Liver (tissue), 9 donors: ENCODE results near the gene ACKR3. TPM values are rescaled to one million over a fixed set of nuclear protein-coding genes. Genes with fewer than 3 reads are reported as not detected.

Experiments used
- DNase-seq: peaks from one replicate; pipeline ENCODE4 v3.0.0-alpha.2; 2017; ENCODE audit warnings: low spot score
- H3K27ac ChIP-seq, 2 donors: one replicate each; pipeline ENCODE4 v1.7.0; 2013; ENCODE audit warnings: inconsistent platforms in 2 of 2, low read length in 2 of 2, control low read depth in 1 of 2, low read depth in 1 of 2, mild to moderate bottlenecking in 1 of 2
- H3K27me3 ChIP-seq, 4 donors: one replicate each; pipeline versions ENCODE4 v1.6.1 to v1.7.0; 2013; ENCODE audit warnings: low read length in 3 of 4, inconsistent platforms in 1 of 4, mild to moderate bottlenecking in 1 of 4, moderate library complexity in 1 of 4; ENCODE audit not compliant: control insufficient read depth in 4 of 4, insufficient read depth in 4 of 4
- H3K36me3 ChIP-seq, 4 donors: one replicate each; pipeline versions ENCODE4 v1.6.1 to v1.7.0; 2013; ENCODE audit warnings: low read length in 3 of 4, mild to moderate bottlenecking in 3 of 4, low read depth in 1 of 4, moderate library complexity in 1 of 4; ENCODE audit not compliant: control insufficient read depth in 4 of 4, insufficient read depth in 3 of 4
- H3K4me1 ChIP-seq, 4 donors: one replicate each; pipeline versions ENCODE4 v1.6.1 to v1.7.0; 2013; ENCODE audit warnings: low read length in 3 of 4, mild to moderate bottlenecking in 3 of 4, moderate library complexity in 1 of 4; ENCODE audit not compliant: control insufficient read depth in 4 of 4, insufficient read depth in 4 of 4
- H3K4me3 ChIP-seq, 3 donors: one replicate each; pipeline versions ENCODE4 v1.6.1 to v1.7.0; 2013; ENCODE audit warnings: low read length in 3 of 3, control low read depth in 1 of 3, low read depth in 1 of 3, mild to moderate bottlenecking in 1 of 3
- H3K9ac ChIP-seq, 2 donors: one replicate each; pipeline ENCODE4 v1.7.0; 2013; ENCODE audit warnings: low read length in 2 of 2, mild to moderate bottlenecking in 2 of 2, moderate library complexity in 2 of 2, control low read depth in 1 of 2, low read depth in 1 of 2
- H3K9me3 ChIP-seq, 4 donors: one replicate each; pipeline versions ENCODE4 v1.6.1 to v1.7.0; 2013; ENCODE audit warnings: low read length in 3 of 4; ENCODE audit not compliant: control insufficient read depth in 4 of 4
- EGR1 ChIP-seq, 2 donors: IDR thresholded peaks; 2 replicates each; pipeline ENCODE4 v1.6.1; 2016 to 2018; ENCODE audit warnings: antibody characterized with exemption in 2 of 2, low read depth in 2 of 2
- FOXA1 ChIP-seq: IDR thresholded peaks from 2 replicates; pipeline ENCODE4 v1.6.1; 2016; ENCODE audit warnings: antibody characterized with exemption
- FOXA2 ChIP-seq: IDR thresholded peaks from 2 replicates; pipeline ENCODE4 v1.6.1; 2016; ENCODE audit warnings: antibody characterized with exemption
- GABPA ChIP-seq, 2 donors: IDR thresholded peaks in 1 of 2; conservative IDR thresholded peaks in 1 of 2; 2 replicates each; pipeline ENCODE4 v1.6.1; 2016; ENCODE audit warnings: antibody characterized with exemption in 2 of 2, mild to moderate bottlenecking in 1 of 2, moderate library complexity in 1 of 2
- HNF4A ChIP-seq, 2 donors: conservative IDR thresholded peaks; 2 replicates each; pipeline ENCODE4 v1.6.1; 2016; ENCODE audit warnings: antibody characterized with exemption in 2 of 2, mild to moderate bottlenecking in 2 of 2
- HNF4G ChIP-seq: IDR thresholded peaks from 2 replicates; pipeline ENCODE4 v1.6.1; 2016; ENCODE audit warnings: antibody characterized with exemption
- JUND ChIP-seq, 2 donors: IDR thresholded peaks; 2 replicates each; pipeline ENCODE4 v1.6.1; 2016; ENCODE audit warnings: antibody characterized with exemption in 2 of 2
- NR2F2 ChIP-seq: IDR thresholded peaks from 2 replicates; pipeline ENCODE4 v1.6.1; 2016; ENCODE audit warnings: antibody characterized with exemption
- RAD21 ChIP-seq, 2 donors: IDR thresholded peaks; 2 replicates each; pipeline ENCODE4 v1.6.1; 2016; ENCODE audit warnings: antibody characterized with exemption in 2 of 2, mild to moderate bottlenecking in 2 of 2
- RXRA ChIP-seq, 2 donors: IDR thresholded peaks; 2 replicates each; pipeline ENCODE4 v1.6.1; 2017 to 2018; ENCODE audit warnings: antibody characterized with exemption in 2 of 2, mild to moderate bottlenecking in 1 of 2
- SP1 ChIP-seq: IDR thresholded peaks from 2 replicates; pipeline ENCODE4 v1.6.1; 2018; ENCODE audit warnings: antibody characterized with exemption, mild to moderate bottlenecking
- TAF1 ChIP-seq: conservative IDR thresholded peaks from 2 replicates; pipeline ENCODE4 v1.6.1; 2016; ENCODE audit warnings: antibody characterized with exemption, mild to moderate bottlenecking
- YY1 ChIP-seq: IDR thresholded peaks from 2 replicates; pipeline ENCODE4 v1.6.1; 2016; ENCODE audit warnings: antibody characterized with exemption, mild to moderate bottlenecking
- WGBS: extraction: QIAGEN DNeasy Blood & Tissue Kit; methylation state at CpG from one replicate; pipeline ENCODE4 v1.1.7; 2013; 5-methylcytosine and 5-hydroxymethylcytosine counted together
- polyA plus RNA-seq, 2 donors: library from polyadenylated mRNA; stranded (reverse) in 1 of 2; unstranded in 1 of 2; fragments of 200-250 nt in 1 of 2; fragments of >200 nt in 1 of 2; fragmentation: Nextera tagmentation in 1 of 2; extraction: Ambion mirVana in 1 of 2; gene quantifications; one replicate each; pipeline versions ENCODE4 v1.2.1 to v1.2.3, GENCODE V29; 2013 to 2015
- total RNA-seq, 2 donors: library from RNA; depleted of rRNA; stranded (reverse); fragments of >200 nt; gene quantifications; one replicate each; pipeline ENCODE4 v1.2.3, GENCODE V29; 2014
- TF ChIP-seq, protein P1 (sequence below): fragments of 150-350 bp; IDR thresholded peaks from 2 replicates; pipeline ENCODE4 v1.5.1; 2017; ENCODE audit warnings: improper control_type of control experiment, low read depth, low read length; ENCODE audit not compliant: missing input control
- TF ChIP-seq, protein P2 (sequence below): IDR thresholded peaks from 2 replicates; pipeline ENCODE4 v1.6.1; 2016; ENCODE audit warnings: antibody characterized with exemption
- TF ChIP-seq, protein P3 (sequence below): IDR thresholded peaks from 2 replicates; pipeline ENCODE4 v1.6.1; 2016; ENCODE audit warnings: antibody characterized with exemption
- TF ChIP-seq, protein P4 (sequence below): IDR thresholded peaks from 2 replicates; pipeline ENCODE4 v1.6.1; 2016; ENCODE audit warnings: antibody characterized with exemption
- TF ChIP-seq, protein P5 (sequence below): IDR thresholded peaks from 2 replicates; pipeline ENCODE4 v1.6.1; 2016; ENCODE audit warnings: antibody characterized with exemption, mild to moderate bottlenecking
- donor health status: healthy.
- donor health status: healthy.
- donor health status: healthy.
- donor health status: healthy.
- donor health status: healthy.

Gene ACKR3
- total RNA-seq (1 to 10 TPM; 2.6 to 6.0 TPM), polyA plus RNA-seq (1 to 10 TPM; 1.6 to 3.5 TPM)

DNA sequence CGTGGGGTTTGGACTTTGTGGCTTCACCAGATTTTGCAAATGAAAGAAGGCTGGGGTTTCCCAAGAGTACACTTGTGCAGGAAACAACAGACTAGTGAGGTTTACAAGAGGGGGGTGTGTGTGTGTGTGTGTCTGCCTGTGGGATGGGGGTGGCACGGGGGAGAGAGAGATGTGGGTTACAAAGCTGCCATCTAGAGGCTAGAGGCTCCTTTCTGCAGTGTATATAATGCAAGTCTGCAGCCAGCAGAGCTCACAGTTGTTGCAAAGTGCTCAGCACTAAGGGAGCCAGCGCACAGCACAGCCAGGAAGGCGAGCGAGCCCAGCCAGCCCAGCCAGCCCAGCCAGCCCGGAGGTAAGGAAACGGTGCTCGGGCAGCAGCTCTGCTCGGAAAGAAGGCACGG is at the start of gene ACKR3:
Gene ACKR3 (plus strand): TSS at position 253 of the 401 bp plus-strand sequence. CDS start 10,641 bp downstream, outside the sequence.
- WGBS, result 6% methylated on average over 10 of the region's 10 CpGs
- DNase-seq, result peak; percentile 49
- H3K27ac ChIP-seq, result peak within 1 kb of the TSS; percentile 62 to 77

More for the DNA sequence above, at the start of gene ACKR3:
- peak within 1 kb of the TSS; percentile 53 to 76 (median 64) for H3K4me3 ChIP-seq
- H3K4me1 ChIP-seq, result peaks cover 8 to 32% (median 27%) of the 10 kb centered on the region in 4 donors
- TF ChIP-seq, protein P1, sequence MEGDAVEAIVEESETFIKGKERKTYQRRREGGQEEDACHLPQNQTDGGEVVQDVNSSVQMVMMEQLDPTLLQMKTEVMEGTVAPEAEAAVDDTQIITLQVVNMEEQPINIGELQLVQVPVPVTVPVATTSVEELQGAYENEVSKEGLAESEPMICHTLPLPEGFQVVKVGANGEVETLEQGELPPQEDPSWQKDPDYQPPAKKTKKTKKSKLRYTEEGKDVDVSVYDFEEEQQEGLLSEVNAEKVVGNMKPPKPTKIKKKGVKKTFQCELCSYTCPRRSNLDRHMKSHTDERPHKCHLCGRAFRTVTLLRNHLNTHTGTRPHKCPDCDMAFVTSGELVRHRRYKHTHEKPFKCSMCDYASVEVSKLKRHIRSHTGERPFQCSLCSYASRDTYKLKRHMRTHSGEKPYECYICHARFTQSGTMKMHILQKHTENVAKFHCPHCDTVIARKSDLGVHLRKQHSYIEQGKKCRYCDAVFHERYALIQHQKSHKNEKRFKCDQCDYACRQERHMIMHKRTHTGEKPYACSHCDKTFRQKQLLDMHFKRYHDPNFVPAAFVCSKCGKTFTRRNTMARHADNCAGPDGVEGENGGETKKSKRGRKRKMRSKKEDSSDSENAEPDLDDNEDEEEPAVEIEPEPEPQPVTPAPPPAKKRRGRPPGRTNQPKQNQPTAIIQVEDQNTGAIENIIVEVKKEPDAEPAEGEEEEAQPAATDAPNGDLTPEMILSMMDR, result peak; percentile 40
- TF ChIP-seq TAF1 (peak; percentile 49), RAD21 (IDR thresholded peaks at IDR 0.05) (peak; percentile 77 to 81), NR2F2 (peak; percentile 44), RXRA (IDR thresholded peaks at IDR 0.05) (peak; percentile 62 to 69), SP1 (peak; percentile 63), GABPA (IDR thresholded peaks at IDR 0.05 in 1 of 2, conservative IDR thresholded peaks at IDR 0.05 in 1 of 2) (no peak), YY1 (no peak), HNF4A (conservative IDR thresholded peaks at IDR 0.05) (peak; percentile 67 to 81), FOXA1 (no peak), EGR1 (IDR thresholded peaks at IDR 0.05; ENCODE audit: low read depth in 2 of 2) (no peak), HNF4G (peak; percentile 73), FOXA2 (no peak), JUND (IDR thresholded peaks at IDR 0.05) (peak in 1 of 2 donors; percentile 34)
- TF ChIP-seq, protein P2, sequence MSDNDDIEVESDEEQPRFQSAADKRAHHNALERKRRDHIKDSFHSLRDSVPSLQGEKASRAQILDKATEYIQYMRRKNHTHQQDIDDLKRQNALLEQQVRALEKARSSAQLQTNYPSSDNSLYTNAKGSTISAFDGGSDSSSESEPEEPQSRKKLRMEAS, result peak; percentile 33
- TF ChIP-seq, protein P3, sequence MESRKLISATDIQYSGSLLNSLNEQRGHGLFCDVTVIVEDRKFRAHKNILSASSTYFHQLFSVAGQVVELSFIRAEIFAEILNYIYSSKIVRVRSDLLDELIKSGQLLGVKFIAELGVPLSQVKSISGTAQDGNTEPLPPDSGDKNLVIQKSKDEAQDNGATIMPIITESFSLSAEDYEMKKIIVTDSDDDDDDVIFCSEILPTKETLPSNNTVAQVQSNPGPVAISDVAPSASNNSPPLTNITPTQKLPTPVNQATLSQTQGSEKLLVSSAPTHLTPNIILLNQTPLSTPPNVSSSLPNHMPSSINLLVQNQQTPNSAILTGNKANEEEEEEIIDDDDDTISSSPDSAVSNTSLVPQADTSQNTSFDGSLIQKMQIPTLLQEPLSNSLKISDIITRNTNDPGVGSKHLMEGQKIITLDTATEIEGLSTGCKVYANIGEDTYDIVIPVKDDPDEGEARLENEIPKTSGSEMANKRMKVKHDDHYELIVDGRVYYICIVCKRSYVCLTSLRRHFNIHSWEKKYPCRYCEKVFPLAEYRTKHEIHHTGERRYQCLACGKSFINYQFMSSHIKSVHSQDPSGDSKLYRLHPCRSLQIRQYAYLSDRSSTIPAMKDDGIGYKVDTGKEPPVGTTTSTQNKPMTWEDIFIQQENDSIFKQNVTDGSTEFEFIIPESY, result no peak
- TF ChIP-seq, protein P4, sequence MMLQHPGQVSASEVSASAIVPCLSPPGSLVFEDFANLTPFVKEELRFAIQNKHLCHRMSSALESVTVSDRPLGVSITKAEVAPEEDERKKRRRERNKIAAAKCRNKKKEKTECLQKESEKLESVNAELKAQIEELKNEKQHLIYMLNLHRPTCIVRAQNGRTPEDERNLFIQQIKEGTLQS, result no peak
- TF ChIP-seq, protein P5, sequence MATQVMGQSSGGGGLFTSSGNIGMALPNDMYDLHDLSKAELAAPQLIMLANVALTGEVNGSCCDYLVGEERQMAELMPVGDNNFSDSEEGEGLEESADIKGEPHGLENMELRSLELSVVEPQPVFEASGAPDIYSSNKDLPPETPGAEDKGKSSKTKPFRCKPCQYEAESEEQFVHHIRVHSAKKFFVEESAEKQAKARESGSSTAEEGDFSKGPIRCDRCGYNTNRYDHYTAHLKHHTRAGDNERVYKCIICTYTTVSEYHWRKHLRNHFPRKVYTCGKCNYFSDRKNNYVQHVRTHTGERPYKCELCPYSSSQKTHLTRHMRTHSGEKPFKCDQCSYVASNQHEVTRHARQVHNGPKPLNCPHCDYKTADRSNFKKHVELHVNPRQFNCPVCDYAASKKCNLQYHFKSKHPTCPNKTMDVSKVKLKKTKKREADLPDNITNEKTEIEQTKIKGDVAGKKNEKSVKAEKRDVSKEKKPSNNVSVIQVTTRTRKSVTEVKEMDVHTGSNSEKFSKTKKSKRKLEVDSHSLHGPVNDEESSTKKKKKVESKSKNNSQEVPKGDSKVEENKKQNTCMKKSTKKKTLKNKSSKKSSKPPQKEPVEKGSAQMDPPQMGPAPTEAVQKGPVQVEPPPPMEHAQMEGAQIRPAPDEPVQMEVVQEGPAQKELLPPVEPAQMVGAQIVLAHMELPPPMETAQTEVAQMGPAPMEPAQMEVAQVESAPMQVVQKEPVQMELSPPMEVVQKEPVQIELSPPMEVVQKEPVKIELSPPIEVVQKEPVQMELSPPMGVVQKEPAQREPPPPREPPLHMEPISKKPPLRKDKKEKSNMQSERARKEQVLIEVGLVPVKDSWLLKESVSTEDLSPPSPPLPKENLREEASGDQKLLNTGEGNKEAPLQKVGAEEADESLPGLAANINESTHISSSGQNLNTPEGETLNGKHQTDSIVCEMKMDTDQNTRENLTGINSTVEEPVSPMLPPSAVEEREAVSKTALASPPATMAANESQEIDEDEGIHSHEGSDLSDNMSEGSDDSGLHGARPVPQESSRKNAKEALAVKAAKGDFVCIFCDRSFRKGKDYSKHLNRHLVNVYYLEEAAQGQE, result peak; percentile 42
- H3K9me3 ChIP-seq, result no peaks in the 10 kb centered on the region
- H3K36me3 ChIP-seq, result no peaks in the 10 kb centered on the region
- peak within 1 kb of the TSS; percentile 40 to 48 for H3K9ac ChIP-seq
- no peaks in the 10 kb centered on the region for H3K27me3 ChIP-seq
